K562 (cell line): ENCODE data around the gene PLA2G4D. TPM values are rescaled to one million over a fixed set of nuclear protein-coding genes. Genes with fewer than 3 reads are reported as not detected.

Source experiments
- ATF4 ChIP-seq: fragments of 450-650 bp; formaldehyde crosslinking; IDR thresholded peaks from 2 replicates; pipeline ENCODE4 v1.4.0; 2022; ENCODE audit warnings: mild to moderate bottlenecking, moderate library complexity
- CTBP1 ChIP-seq: fragments of 450-650 bp; IDR thresholded peaks from 2 replicates; pipeline ENCODE4 v1.6.1; 2016; ENCODE audit warnings: borderline replicate concordance
- CUX1 ChIP-seq: fragments of 200-800 bp; sonication (Bioruptor generic); IDR thresholded peaks from 2 replicates; pipeline ENCODE4 v1.6.1; 2016; ENCODE audit warnings: missing genetic modification characterization, missing compliant biosample characterization
- DDX20 ChIP-seq: fragments of 450-650 bp; IDR thresholded peaks from 2 replicates; pipeline ENCODE4 v1.6.1; 2016; ENCODE audit warnings: missing genetic modification characterization, low read depth, mild to moderate bottlenecking, missing compliant biosample characterization, moderate library complexity
- HMGXB4 ChIP-seq: sonication (generic); formaldehyde crosslinking; IDR thresholded peaks from 2 replicates; pipeline ENCODE4 v1.8.1; 2023; ENCODE audit warnings: mild to moderate bottlenecking, missing genetic modification reagents
- HNRNPUL1 ChIP-seq: fragments of 200-400 bp; formaldehyde crosslinking; IDR thresholded peaks from 2 replicates; pipeline ENCODE4 v1.6.1; 2017; ENCODE audit warnings: low read length
- KDM1A ChIP-seq, 2 experiments: fragments of 450-650 bp; IDR thresholded peaks; 2 replicates each; pipeline ENCODE4 v1.6.1; 2016; ENCODE audit warnings: mild to moderate bottlenecking in 2 of 2
- NFXL1 ChIP-seq: fragments of 450-650 bp; formaldehyde crosslinking; IDR thresholded peaks from 2 replicates; pipeline ENCODE4 v1.4.0; 2021; ENCODE audit warnings: mild to moderate bottlenecking
- NR2C2 ChIP-seq, 2 experiments: fragments of 200-800 bp in 1 of 2; sonication (Bioruptor generic) in 1 of 2; sonication (generic) in 1 of 2; formaldehyde crosslinking in 1 of 2; IDR thresholded peaks; 2 replicates each; pipeline versions ENCODE4 v1.6.1 to v1.8.0; 2016 to 2022; ENCODE audit warnings: mild to moderate bottlenecking in 1 of 2, missing compliant biosample characterization in 1 of 2, missing genetic modification characterization in 1 of 2, missing genetic modification reagents in 1 of 2
- RBM17 ChIP-seq: fragments of 200-400 bp; formaldehyde crosslinking; IDR thresholded peaks from 2 replicates; pipeline ENCODE4 v1.6.1; 2017; ENCODE audit warnings: low read depth, mild to moderate bottlenecking, low read length, borderline replicate concordance
- RNF2 ChIP-seq: sonication (generic); IDR thresholded peaks from 2 replicates; pipeline ENCODE4 v1.6.1; 2016
- SMC3 ChIP-seq: conservative IDR thresholded peaks from 2 replicates; pipeline ENCODE4 v1.6.1; 2011; ENCODE audit warnings: low read depth, low read length, improper control_type of control experiment; ENCODE audit not compliant: insufficient read depth
- SPI1 ChIP-seq: IDR thresholded peaks from 2 replicates; pipeline ENCODE4 v1.6.1; 2011; ENCODE audit warnings: low read depth, low read length, control low read depth, borderline replicate concordance
- TCF7L2 ChIP-seq: fragments of 150-350 bp; IDR thresholded peaks from 2 replicates; pipeline ENCODE4 v1.6.1; 2016; ENCODE audit warnings: low read depth, mild to moderate bottlenecking, low read length, moderate library complexity
- ZFPM2 ChIP-seq: fragments of 250-450 bp; sonication (Bioruptor Pico); IDR thresholded peaks from 2 replicates; pipeline ENCODE4 v1.5.1; 2022; ENCODE audit warnings: mild to moderate bottlenecking
- ZNF512 ChIP-seq: IDR thresholded peaks from 2 replicates; pipeline ENCODE4 v1.6.1; 2016; ENCODE audit warnings: missing genetic modification characterization, missing compliant biosample characterization
- ZNF696 ChIP-seq: fragments of 250-450 bp; sonication (Bioruptor Pico); conservative IDR thresholded peaks from 2 replicates; pipeline ENCODE4 v1.4.0; 2020; ENCODE audit warnings: mild to moderate bottlenecking, moderate library complexity
- polyA plus RNA-seq, 8 experiments: library from polyadenylated mRNA; depleted of rRNA in 4 of 8; stranded (reverse) in 5 of 8; unstranded in 3 of 8; fragments of >200 nt; fragmentation: Nextera tagmentation in 2 of 8; fragmentation: Illumina TruSeq in 1 of 8; extraction: Ambion mirVana in 2 of 8; extraction: Trizol in 1 of 8; gene quantifications; 2 replicates each; pipeline versions ENCODE4 v1.2.1 to v1.2.3, GENCODE V29; 2011 to 2014; ENCODE audit warnings: inconsistent platforms in 1 of 8, missing spikeins in 1 of 8
- total RNA-seq, 7 experiments: library from RNA; depleted of rRNA in 6 of 7; stranded (reverse); fragments of >200 nt in 6 of 7; fragmentation: Illumina TruSeq in 2 of 7; extraction: Trizol in 2 of 7; gene quantifications; 2 replicates each; pipeline versions ENCODE4 v1.2.1 to v1.2.3, GENCODE V29; 2011 to 2021; ENCODE audit warnings: low replicate concordance in 1 of 7

The PLA2G4D gene
- total and polyA plus RNA-seq, 9 of the 15 experiments (the other 6 are each of a cell fraction or from before 2014, with no cell fraction given), result 0.04 TPM; not detected in 8

- TF ChIP-seq NR2C2 (CRISPR knock-in tag; IDR thresholded peaks at IDR 0.05) (no peak), NR2C2 (tag; IDR thresholded peaks at IDR 0.05) (peak; percentile 36; the same call in 1 of the 2 replicates), SPI1 (no peak), NFXL1 (CRISPR knock-in tag) (no peak), DDX20 (tag) (no peak), RBM17 (no peak), TCF7L2 (no peak), ZFPM2 (no peak), CUX1 (CRISPR knock-in tag) (no peak), RNF2 (no peak), KDM1A (IDR thresholded peaks at IDR 0.05) (no peak), HNRNPUL1 (no peak), SMC3 (peak; percentile 58), ZNF512 (no peak), ZNF696 (no peak), HMGXB4 (CRISPR knock-in tag) (no peak), ATF4 (CRISPR knock-in tag) (no peak), CTBP1 (peak; percentile 83)
Observed at GRCh38 chr15:42056934-42057798, 37.2 kb downstream of the PLA2G4D start (continued).
